Measurements from ENCODE around the gene PPFIA1. TPM values are rescaled to one million over a fixed set of nuclear protein-coding genes. Genes with fewer than 3 reads are reported as not detected.

The PPFIA1 gene
- polyA plus RNA-seq, 1 of the 3 experiments (the other 2 are of a cell fraction): 37.4 TPM

DNA sequence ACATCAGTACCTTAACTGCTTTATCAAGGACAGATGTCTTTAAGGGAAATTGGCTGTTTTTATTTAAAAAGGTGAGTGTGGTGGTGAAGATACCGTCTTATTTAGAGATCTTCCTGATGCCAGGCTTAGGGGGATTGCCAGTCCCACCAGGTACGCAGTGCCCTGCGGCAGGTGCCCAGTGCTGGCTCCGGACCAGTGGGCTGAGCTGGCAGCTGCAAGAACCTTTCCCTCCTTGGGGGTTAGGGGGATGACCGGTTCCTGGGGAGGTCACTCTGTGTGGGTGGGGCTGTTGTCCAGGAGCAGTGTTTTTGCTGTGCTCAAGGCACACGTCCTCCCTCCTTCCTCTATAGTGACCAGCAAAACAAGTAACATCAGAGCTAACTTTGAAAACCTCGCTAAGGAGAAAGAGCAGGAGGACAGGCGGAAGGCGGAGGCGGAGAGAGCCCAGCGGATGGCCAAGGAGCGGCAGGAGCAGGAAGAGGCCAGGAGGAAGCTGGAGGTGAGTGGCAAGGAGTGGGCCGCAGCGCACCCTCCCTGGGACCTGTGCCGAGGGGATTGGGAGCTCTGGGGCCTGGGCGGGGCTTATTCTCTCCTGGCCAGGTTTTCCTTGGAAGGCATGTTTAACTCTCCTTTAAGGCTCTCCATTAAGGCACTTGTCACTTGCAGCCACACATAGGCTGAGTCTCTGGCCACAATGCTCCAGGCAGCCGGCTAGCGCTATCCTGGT is 158.4 kb downstream of the PPFIA1 start:
- no peak for DNase-seq
- CTCF ChIA-PET: interaction anchor here (1.0 kb wide), 1 partner anchor 345 kb away, joined by 3 read pairs; no protein-coding TSS in a partner anchor
- Histone ChIP-seq H4K20me1 (ENCODE audit: insufficient read depth) (peaks cover 15% of the 10 kb centered on the region; the same call in 1 of the 2 replicates), H3K79me2 (ENCODE audit: insufficient read depth) (peaks cover 11% of the 10 kb centered on the region; the same call in 1 of the 2 replicates), H3K4me2 (no peak overlapping the region), H3F3A (replicated peaks; ENCODE audit: insufficient read depth) (no peaks in the 10 kb centered on the region), H3K27me3 (ENCODE audit: insufficient read depth) (no peaks in the 10 kb centered on the region), H3K27ac (ENCODE audit: low read depth in 2 of 2, low read length in 1 of 2) (no peak overlapping the region), H3K9ac (no peak overlapping the region), H3K4me3 (ENCODE audit: low read depth in 2 of 2, low read length in 1 of 2) (no peak overlapping the region), H3K36me3 (replicated peaks in 1 of 2; ENCODE audit: control insufficient read depth in 1 of 2, insufficient read depth in 2 of 2, low read length in 1 of 2) (peaks cover 40 to 73% of the 10 kb centered on the region in 2 experiments), H3K9me2 (no peaks in the 10 kb centered on the region), H2AFZ (ENCODE audit: low read depth) (no peak overlapping the region), H3K9me3 (no peaks in the 10 kb centered on the region), H3K4me1 (ENCODE audit: control insufficient read depth in 1 of 2, insufficient read depth in 2 of 2, low read depth in 1 of 2, low read length in 1 of 2) (no peaks in the 10 kb centered on the region)
- POLR2A ChIA-PET: no interaction called here
- TF ChIP-seq POLR2AphosphoS5 (IDR thresholded peaks at IDR 0.05; ENCODE audit: low read depth, low read length) (no peak), NRF1 (IDR thresholded peaks at IDR 0.05; ENCODE audit: low read depth, low read length) (no peak), FOXM1 (IDR thresholded peaks at IDR 0.05; ENCODE audit: low read depth) (no peak), YY1 (IDR thresholded peaks at IDR 0.05; ENCODE audit: low read depth) (no peak), GABPA (IDR thresholded peaks at IDR 0.05; ENCODE audit: low read depth) (no peak), JUND (IDR thresholded peaks at IDR 0.05) (no peak), MEF2A (IDR thresholded peaks at IDR 0.05; ENCODE audit: borderline replicate concordance, low read depth) (no peak), CHD2 (IDR thresholded peaks at IDR 0.05; ENCODE audit: low read length, partially characterized antibody) (no peak), FOSL2 (IDR thresholded peaks at IDR 0.05; ENCODE audit: borderline replicate concordance, low read depth) (no peak), NFIC (IDR thresholded peaks at IDR 0.05; ENCODE audit: borderline replicate concordance) (no peak), SIN3A (IDR thresholded peaks at IDR 0.05; ENCODE audit: borderline replicate concordance, low read depth, low read length) (no peak), TCF12 (IDR thresholded peaks at IDR 0.05) (no peak), RFX5 (IDR thresholded peaks at IDR 0.05; ENCODE audit: low read length) (no peak), EZH2phosphoT487 (IDR thresholded peaks at IDR 0.05; ENCODE audit: borderline replicate concordance, low read depth) (no peak), GATA2 (CRISPR knock-in tag; IDR thresholded peaks at IDR 0.05) (no peak)
- TF ChIP-seq, protein P1, sequence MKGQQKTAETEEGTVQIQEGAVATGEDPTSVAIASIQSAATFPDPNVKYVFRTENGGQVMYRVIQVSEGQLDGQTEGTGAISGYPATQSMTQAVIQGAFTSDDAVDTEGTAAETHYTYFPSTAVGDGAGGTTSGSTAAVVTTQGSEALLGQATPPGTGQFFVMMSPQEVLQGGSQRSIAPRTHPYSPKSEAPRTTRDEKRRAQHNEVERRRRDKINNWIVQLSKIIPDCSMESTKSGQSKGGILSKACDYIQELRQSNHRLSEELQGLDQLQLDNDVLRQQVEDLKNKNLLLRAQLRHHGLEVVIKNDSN (IDR thresholded peaks at IDR 0.05; ENCODE audit: borderline replicate concordance, low read depth): no peak
- TF ChIP-seq, protein P2, sequence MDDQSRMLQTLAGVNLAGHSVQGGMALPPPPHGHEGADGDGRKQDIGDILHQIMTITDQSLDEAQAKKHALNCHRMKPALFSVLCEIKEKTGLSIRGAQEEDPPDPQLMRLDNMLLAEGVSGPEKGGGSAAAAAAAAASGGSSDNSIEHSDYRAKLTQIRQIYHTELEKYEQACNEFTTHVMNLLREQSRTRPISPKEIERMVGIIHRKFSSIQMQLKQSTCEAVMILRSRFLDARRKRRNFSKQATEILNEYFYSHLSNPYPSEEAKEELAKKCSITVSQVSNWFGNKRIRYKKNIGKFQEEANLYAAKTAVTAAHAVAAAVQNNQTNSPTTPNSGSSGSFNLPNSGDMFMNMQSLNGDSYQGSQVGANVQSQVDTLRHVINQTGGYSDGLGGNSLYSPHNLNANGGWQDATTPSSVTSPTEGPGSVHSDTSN (IDR thresholded peaks at IDR 0.05): no peak
- TF ChIP-seq, protein P3, sequence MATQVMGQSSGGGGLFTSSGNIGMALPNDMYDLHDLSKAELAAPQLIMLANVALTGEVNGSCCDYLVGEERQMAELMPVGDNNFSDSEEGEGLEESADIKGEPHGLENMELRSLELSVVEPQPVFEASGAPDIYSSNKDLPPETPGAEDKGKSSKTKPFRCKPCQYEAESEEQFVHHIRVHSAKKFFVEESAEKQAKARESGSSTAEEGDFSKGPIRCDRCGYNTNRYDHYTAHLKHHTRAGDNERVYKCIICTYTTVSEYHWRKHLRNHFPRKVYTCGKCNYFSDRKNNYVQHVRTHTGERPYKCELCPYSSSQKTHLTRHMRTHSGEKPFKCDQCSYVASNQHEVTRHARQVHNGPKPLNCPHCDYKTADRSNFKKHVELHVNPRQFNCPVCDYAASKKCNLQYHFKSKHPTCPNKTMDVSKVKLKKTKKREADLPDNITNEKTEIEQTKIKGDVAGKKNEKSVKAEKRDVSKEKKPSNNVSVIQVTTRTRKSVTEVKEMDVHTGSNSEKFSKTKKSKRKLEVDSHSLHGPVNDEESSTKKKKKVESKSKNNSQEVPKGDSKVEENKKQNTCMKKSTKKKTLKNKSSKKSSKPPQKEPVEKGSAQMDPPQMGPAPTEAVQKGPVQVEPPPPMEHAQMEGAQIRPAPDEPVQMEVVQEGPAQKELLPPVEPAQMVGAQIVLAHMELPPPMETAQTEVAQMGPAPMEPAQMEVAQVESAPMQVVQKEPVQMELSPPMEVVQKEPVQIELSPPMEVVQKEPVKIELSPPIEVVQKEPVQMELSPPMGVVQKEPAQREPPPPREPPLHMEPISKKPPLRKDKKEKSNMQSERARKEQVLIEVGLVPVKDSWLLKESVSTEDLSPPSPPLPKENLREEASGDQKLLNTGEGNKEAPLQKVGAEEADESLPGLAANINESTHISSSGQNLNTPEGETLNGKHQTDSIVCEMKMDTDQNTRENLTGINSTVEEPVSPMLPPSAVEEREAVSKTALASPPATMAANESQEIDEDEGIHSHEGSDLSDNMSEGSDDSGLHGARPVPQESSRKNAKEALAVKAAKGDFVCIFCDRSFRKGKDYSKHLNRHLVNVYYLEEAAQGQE (IDR thresholded peaks at IDR 0.05; ENCODE audit: low read depth, low read length): no peak
- TF ChIP-seq, protein P4, sequence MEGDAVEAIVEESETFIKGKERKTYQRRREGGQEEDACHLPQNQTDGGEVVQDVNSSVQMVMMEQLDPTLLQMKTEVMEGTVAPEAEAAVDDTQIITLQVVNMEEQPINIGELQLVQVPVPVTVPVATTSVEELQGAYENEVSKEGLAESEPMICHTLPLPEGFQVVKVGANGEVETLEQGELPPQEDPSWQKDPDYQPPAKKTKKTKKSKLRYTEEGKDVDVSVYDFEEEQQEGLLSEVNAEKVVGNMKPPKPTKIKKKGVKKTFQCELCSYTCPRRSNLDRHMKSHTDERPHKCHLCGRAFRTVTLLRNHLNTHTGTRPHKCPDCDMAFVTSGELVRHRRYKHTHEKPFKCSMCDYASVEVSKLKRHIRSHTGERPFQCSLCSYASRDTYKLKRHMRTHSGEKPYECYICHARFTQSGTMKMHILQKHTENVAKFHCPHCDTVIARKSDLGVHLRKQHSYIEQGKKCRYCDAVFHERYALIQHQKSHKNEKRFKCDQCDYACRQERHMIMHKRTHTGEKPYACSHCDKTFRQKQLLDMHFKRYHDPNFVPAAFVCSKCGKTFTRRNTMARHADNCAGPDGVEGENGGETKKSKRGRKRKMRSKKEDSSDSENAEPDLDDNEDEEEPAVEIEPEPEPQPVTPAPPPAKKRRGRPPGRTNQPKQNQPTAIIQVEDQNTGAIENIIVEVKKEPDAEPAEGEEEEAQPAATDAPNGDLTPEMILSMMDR (IDR thresholded peaks at IDR 0.05): no peak
- TF ChIP-seq, protein P5, sequence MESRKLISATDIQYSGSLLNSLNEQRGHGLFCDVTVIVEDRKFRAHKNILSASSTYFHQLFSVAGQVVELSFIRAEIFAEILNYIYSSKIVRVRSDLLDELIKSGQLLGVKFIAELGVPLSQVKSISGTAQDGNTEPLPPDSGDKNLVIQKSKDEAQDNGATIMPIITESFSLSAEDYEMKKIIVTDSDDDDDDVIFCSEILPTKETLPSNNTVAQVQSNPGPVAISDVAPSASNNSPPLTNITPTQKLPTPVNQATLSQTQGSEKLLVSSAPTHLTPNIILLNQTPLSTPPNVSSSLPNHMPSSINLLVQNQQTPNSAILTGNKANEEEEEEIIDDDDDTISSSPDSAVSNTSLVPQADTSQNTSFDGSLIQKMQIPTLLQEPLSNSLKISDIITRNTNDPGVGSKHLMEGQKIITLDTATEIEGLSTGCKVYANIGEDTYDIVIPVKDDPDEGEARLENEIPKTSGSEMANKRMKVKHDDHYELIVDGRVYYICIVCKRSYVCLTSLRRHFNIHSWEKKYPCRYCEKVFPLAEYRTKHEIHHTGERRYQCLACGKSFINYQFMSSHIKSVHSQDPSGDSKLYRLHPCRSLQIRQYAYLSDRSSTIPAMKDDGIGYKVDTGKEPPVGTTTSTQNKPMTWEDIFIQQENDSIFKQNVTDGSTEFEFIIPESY (IDR thresholded peaks at IDR 0.05; ENCODE audit: borderline replicate concordance, low read depth): no peak
- WGBS (ENCODE audit: low lambda C conversion rate): 95% methylated on average over 16 of the region's 18 CpGs
